Kidney (tissue), 14 donors: ENCODE data around the gene ZNF580. TPM values are rescaled to one million over a fixed set of nuclear protein-coding genes. Genes with fewer than 3 reads are reported as not detected.

Source experiments
- DNase-seq, 5 donors: peaks; one replicate each; pipeline ENCODE4 v3.0.0-alpha.2; 2013 to 2020
- FAIRE-seq: peaks from 2 replicates; lab custom pipeline; 2012; peaks lifted over from hg19 to GRCh38; lab: Jason Lieb, UNC
- H3K27ac ChIP-seq, 2 donors: one replicate each; pipeline ENCODE4 v1.7.0; 2013; ENCODE audit warnings: low read depth in 2 of 2, low read length in 2 of 2, inconsistent platforms in 1 of 2
- H3K27me3 ChIP-seq: one replicate; pipeline ENCODE4 v1.7.1; 2013; ENCODE audit warnings: low read length, inconsistent platforms; ENCODE audit not compliant: control insufficient read depth, insufficient read depth
- H3K36me3 ChIP-seq, 3 donors: one replicate each; pipeline versions ENCODE4 v1.7.0 to v1.7.1; 2013; ENCODE audit warnings: low read length in 3 of 3, control low read depth in 1 of 3, inconsistent platforms in 1 of 3; ENCODE audit not compliant: insufficient read depth in 3 of 3, control insufficient read depth in 2 of 3
- H3K4me1 ChIP-seq, 3 donors: one replicate each; pipeline versions ENCODE4 v1.7.0 to v1.7.1; 2013; ENCODE audit warnings: low read length in 3 of 3, inconsistent platforms in 1 of 3, low read depth in 1 of 3; ENCODE audit not compliant: control insufficient read depth in 2 of 3, insufficient read depth in 2 of 3
- H3K4me3 ChIP-seq, 3 donors: one replicate each; pipeline versions ENCODE4 v1.7.0 to v1.8.1; 2013; ENCODE audit warnings: low read length in 3 of 3, control low read depth in 1 of 3, inconsistent platforms in 1 of 3
- H3K9ac ChIP-seq, 3 donors: one replicate each; pipeline versions ENCODE4 v1.7.0 to v1.7.1; 2013; ENCODE audit warnings: low read length in 3 of 3, control low read depth in 1 of 3, inconsistent platforms in 1 of 3
- H3K9me3 ChIP-seq, 3 donors: one replicate each; pipeline versions ENCODE4 v1.7.0 to v1.7.1; 2013; ENCODE audit warnings: low read length in 3 of 3, control low read depth in 1 of 3, inconsistent platforms in 1 of 3; ENCODE audit not compliant: control insufficient read depth in 2 of 3, insufficient read depth in 1 of 3
- intact Hi-C: fragments of 100-400 bp; cut with DNase I; formaldehyde crosslinking; loops from one replicate; pipeline ENCODE4 v1.11.1; 2022
- polyA plus RNA-seq: library from polyadenylated mRNA; stranded (reverse); fragments of 350-450 nt; fragmentation: Illumina TruSeq; extraction: RNeasy Lipid Tissue Mini Kit (QIAGEN cat#74804); gene quantifications from one replicate; pipeline ENCODE4 v1.2.3, GENCODE V29; 2014; ENCODE audit warnings: low read depth, low replicate concordance; ENCODE audit not compliant: insufficient read depth
- total RNA-seq: library from RNA; stranded (reverse); fragmentation: NEBNext Ultra II Directional; extraction: Animal tissue kit (Norgen Biotek cat#: 25700); gene quantifications from one replicate; pipeline ENCODE4 v1.2.1, GENCODE V29; 2021
- TF ChIP-seq, protein P1 (sequence below): IDR thresholded peaks from 3 replicates; pipeline ENCODE4 v1.5.1; 2012; ENCODE audit warnings: mild to moderate bottlenecking, moderate library complexity, borderline replicate concordance; ENCODE audit not compliant: insufficient read depth; ENCODE audit errors: extremely low read depth
- donor health status: control.
- donor health status: control.
- donor health status: control.
- donor health status: control.
- donor health status: control.
- donor health status: DM: yes; HTN: yes; CAD: no.
- donor health status: Normal renal cell carcinoma (clear cell type).

Gene ZNF580
- total and polyA plus RNA-seq, 2 donors from 2014 or later: 47.0 to 56.8 TPM

DNA sequence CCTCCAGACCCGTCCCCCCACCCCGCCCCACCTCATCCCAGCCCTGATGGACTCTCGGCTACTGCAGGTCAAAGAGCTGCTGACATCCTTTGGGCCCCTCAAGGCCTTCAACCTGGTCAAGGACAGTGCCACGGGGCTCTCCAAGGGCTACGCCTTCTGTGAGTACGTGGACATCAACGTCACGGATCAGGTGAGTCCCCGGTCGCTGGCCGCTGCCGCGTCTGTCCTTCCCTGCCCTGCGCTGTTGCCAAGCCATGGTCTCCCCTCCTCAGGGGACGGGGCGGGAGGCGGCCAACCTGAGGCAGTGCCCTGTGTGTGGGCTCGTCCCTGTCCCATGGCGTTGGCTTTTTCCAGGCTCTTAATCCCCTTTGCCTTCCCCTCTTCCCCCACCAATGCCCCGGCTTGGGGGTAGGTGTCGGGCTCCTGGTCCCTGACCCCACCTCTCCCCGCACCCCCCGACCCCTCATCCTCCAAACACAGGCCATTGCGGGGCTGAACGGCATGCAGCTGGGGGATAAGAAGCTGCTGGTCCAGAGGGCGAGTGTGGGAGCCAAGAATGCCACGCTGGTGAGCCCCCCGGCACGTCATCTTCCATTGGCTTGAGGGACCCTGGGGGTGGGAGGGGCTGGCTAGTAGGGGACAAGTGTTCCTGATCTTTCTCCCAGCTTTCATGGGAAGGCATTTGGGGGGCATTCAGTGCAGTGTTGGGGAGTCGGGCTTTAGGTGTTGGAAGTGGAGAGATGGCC, 28.0 kb downstream of the ZNF580 start:
- Histone ChIP-seq H3K36me3 (peaks cover 2 to 59% (median 37%) of the 10 kb centered on the region in 3 donors), H3K9ac (no peak overlapping the region), H3K27ac (no peak overlapping the region), H3K27me3 (no peaks in the 10 kb centered on the region), H3K9me3 (no peaks in the 10 kb centered on the region), H3K4me3 (no peak overlapping the region), H3K4me1 (peaks cover 0 to 8% (median 6%) of the 10 kb centered on the region in 3 donors)
- TF ChIP-seq, protein P1, sequence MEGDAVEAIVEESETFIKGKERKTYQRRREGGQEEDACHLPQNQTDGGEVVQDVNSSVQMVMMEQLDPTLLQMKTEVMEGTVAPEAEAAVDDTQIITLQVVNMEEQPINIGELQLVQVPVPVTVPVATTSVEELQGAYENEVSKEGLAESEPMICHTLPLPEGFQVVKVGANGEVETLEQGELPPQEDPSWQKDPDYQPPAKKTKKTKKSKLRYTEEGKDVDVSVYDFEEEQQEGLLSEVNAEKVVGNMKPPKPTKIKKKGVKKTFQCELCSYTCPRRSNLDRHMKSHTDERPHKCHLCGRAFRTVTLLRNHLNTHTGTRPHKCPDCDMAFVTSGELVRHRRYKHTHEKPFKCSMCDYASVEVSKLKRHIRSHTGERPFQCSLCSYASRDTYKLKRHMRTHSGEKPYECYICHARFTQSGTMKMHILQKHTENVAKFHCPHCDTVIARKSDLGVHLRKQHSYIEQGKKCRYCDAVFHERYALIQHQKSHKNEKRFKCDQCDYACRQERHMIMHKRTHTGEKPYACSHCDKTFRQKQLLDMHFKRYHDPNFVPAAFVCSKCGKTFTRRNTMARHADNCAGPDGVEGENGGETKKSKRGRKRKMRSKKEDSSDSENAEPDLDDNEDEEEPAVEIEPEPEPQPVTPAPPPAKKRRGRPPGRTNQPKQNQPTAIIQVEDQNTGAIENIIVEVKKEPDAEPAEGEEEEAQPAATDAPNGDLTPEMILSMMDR: no peak
- no peak for FAIRE-seq
- DNase-seq: peak in 1 of 5 donors; percentile 67
- intact Hi-C loops: no loop called here

DNA sequence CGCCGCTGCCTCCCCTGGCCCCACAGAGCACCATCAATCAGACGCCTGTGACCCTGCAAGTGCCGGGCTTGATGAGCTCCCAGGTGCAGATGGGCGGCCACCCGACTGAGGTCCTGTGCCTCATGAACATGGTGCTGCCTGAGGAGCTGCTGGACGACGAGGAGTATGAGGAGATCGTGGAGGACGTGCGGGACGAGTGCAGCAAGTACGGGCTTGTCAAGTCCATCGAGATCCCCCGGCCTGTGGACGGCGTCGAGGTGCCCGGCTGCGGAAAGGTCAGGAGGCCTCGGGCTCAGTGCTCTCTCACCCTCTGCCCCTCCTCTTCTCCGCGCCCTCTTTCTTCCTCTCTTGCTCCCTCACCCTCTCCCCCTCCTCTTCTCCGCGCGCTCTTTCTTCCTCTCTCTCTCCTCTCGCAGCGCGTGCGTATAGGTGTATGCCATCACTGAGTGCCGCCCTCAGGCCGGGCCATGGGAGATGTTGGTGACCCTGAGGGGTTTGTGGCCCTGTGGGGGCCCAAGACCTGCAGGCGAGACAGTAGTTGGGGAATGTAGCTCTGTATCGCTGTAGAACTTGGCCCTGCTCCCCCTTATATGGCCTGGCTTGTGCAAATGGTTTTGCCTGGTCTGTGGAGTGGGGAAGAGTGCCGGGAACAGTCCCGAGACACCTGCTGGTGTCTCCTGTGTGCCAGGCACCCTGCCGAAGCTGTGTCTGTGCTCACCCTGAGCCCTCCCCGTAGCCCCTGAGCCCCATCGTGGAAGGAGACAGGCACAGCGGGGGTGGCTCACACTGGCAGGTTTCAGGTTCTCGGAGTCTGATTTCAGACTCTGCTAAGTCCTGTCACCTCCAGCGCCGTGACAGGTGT, 28.8 kb downstream of the ZNF580 start:
- peaks cover 0 to 51% (median 32%) of the 10 kb centered on the region in 3 donors for H3K36me3 ChIP-seq
- H3K27ac ChIP-seq: no peak overlapping the region
- H3K9me3 ChIP-seq: no peaks in the 10 kb centered on the region
- intact Hi-C loops: no loop called here
- FAIRE-seq: no peak
- no peak overlapping the region for H3K9ac ChIP-seq
- no peak overlapping the region for H3K4me3 ChIP-seq
- peak in 1 of 5 donors; percentile 64 for DNase-seq
- TF ChIP-seq, protein P1: no peak
- peaks cover 0 to 8% (median 6%) of the 10 kb centered on the region in 3 donors for H3K4me1 ChIP-seq
- H3K27me3 ChIP-seq: no peaks in the 10 kb centered on the region

DNA sequence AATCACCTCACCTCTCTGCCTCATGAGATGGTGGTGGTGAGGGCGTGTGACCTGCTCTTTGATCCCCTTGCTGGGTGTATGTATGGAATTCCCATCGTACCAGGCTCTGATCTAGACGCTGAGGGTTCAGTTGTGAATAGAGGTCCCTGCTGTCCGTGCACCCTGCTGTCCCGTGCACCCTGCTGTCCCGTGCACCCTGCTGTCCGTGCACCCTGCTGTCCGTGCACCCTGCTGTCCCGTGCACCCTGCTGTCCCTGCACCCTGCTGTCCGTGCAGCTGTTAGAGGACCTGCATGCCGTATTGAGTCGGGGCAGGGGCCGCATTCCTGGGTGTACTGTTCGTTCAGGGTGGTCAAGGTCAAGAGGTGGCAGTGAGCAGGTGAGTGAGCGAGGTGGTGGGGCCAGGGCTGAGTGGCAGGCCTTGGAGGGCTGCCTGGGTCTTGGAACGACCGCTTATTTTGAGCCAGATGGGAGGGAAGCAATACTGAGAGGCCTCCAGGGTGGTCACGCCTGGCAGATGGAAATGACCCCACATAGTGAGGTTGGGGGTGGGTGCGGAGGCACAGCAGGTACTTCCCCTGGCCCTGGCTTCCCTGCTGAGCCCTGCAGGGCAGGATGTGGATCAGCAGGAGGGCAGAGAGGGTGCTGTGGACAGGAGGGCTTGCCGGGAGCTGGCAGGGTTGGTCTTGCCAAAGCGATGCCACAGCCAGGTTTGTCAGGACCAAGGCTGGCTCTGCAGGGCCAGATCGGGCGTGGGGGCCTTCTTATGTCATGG, 29.7 kb downstream of the ZNF580 start:
- peaks cover 0 to 8% (median 6%) of the 10 kb centered on the region in 3 donors for H3K4me1 ChIP-seq
- H3K9ac ChIP-seq: no peak overlapping the region
- no peak for FAIRE-seq
- intact Hi-C loops: no loop called here
- H3K27me3 ChIP-seq: no peaks in the 10 kb centered on the region
- H3K9me3 ChIP-seq: no peaks in the 10 kb centered on the region
- peaks cover 0 to 45% (median 32%) of the 10 kb centered on the region in 3 donors for H3K36me3 ChIP-seq
- H3K4me3 ChIP-seq: no peak overlapping the region
- DNase-seq: peak in 2 of 5 donors; percentile 38 to 93
- H3K27ac ChIP-seq: no peak overlapping the region
- TF ChIP-seq, protein P1: no peak
